ENCODE measurements around the gene PPDPF.

The PPDPF gene

GRCh38 chr20:63551068-63551467 lies 30.5 kb downstream of the PPDPF start:
- TF ChIP-seq POLR2AphosphoS5 (IDR thresholded peaks at IDR 0.05; ENCODE audit: low read depth) (no peak), CTCF (IDR thresholded peaks at IDR 0.05; ENCODE audit: insufficient read depth, low read length) (no peak), REST (IDR thresholded peaks at IDR 0.05; ENCODE audit: insufficient replicate concordance, low read depth) (no peak), GABPA (IDR thresholded peaks at IDR 0.05; ENCODE audit: low read depth) (no peak), SPI1 (IDR thresholded peaks at IDR 0.05; ENCODE audit: borderline replicate concordance, low read depth) (no peak)

GRCh38 chr20:63552481-63553249 lies 32.1 kb downstream of the PPDPF start:
- DNase-seq (ENCODE audit: low read depth in 1 of 2, low spot score in 1 of 2): no peak
- no peak overlapping the region for H3K4me3 ChIP-seq (replicated peaks; ENCODE audit: insufficient read depth, low read length)
- no peak overlapping the region for H3K27ac ChIP-seq (replicated peaks)
- peaks cover 61% of the 10 kb centered on the region for H3K27me3 ChIP-seq (ENCODE audit: insufficient read depth, poor library complexity, severe bottlenecking)
- no peak for TF ChIP-seq SPI1 (IDR thresholded peaks at IDR 0.05; ENCODE audit: borderline replicate concordance, low read depth)
- TF ChIP-seq POLR2AphosphoS5 (IDR thresholded peaks at IDR 0.05; ENCODE audit: low read depth): no peak
- TF ChIP-seq GABPA (IDR thresholded peaks at IDR 0.05; ENCODE audit: low read depth): no peak
- TF ChIP-seq CTCF (IDR thresholded peaks at IDR 0.05; ENCODE audit: insufficient read depth, low read length): no peak
- no peak for TF ChIP-seq REST (IDR thresholded peaks at IDR 0.05; ENCODE audit: insufficient replicate concordance, low read depth)

More at GRCh38 chr20:63551068-63551467, 30.5 kb downstream of the PPDPF start:
- Histone ChIP-seq H3K27ac (replicated peaks) (no peak overlapping the region), H3K4me3 (replicated peaks; ENCODE audit: insufficient read depth, low read length) (no peak overlapping the region), H3K27me3 (ENCODE audit: insufficient read depth, poor library complexity, severe bottlenecking) (peaks cover 68% of the 10 kb centered on the region)
- DNase-seq (ENCODE audit: low read depth in 1 of 2, low spot score in 1 of 2): no peak

GRCh38 chr20:63553251-63553932 lies 32.8 kb downstream of the PPDPF start:
- no peak overlapping the region for H3K27ac ChIP-seq (replicated peaks)
- TF ChIP-seq SPI1 (IDR thresholded peaks at IDR 0.05; ENCODE audit: borderline replicate concordance, low read depth): no peak
- TF ChIP-seq CTCF (IDR thresholded peaks at IDR 0.05; ENCODE audit: insufficient read depth, low read length): no peak
- TF ChIP-seq REST (IDR thresholded peaks at IDR 0.05; ENCODE audit: insufficient replicate concordance, low read depth): no peak
- no peak for TF ChIP-seq GABPA (IDR thresholded peaks at IDR 0.05; ENCODE audit: low read depth)
- no peak for TF ChIP-seq POLR2AphosphoS5 (IDR thresholded peaks at IDR 0.05; ENCODE audit: low read depth)
- no peak overlapping the region for H3K4me3 ChIP-seq (replicated peaks; ENCODE audit: insufficient read depth, low read length)
- peaks cover 54% of the 10 kb centered on the region for H3K27me3 ChIP-seq (ENCODE audit: insufficient read depth, poor library complexity, severe bottlenecking)
- DNase-seq (ENCODE audit: low read depth in 1 of 2, low spot score in 1 of 2): peak in 1 of 2 experiments; percentile 30

All from HL-60 (cell line).